NK-92 treated with Interleukin-12 subunit alpha and Interleukin-12 subunit beta, amount 100 ng/mL, for 24 hours (cell line): Measurements from ENCODE around the gene ANKS1B.

Source experiments
- DNase-seq: peaks from one replicate; lab custom pipeline; 2025; lab: John Stamatoyannopoulos, UW

Gene ANKS1B

DNA sequence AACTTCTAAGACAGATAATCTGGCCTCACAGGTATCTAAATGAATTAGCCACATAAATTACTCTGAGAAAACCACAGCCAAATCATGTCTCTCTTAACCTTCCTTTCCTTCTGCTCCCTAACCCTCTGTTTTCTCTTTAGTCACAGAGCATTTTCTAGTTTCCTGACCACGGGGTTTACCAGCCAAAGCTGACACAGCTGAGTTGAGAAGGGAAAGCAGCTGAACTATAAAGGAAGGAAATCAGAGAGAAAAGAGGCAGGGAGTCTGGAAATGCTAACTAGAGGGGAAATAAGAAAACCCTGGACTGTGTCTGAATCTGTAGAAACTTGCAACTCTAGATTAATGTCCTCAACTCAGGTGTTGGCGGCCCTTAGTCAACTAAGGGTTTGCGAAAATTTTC is 24.4 kb downstream of the ANKS1B start:
- no peak for DNase-seq

GRCh38 chr12:99959549-99960170 is 25.1 kb downstream of the ANKS1B start:
- DNase-seq, result no peak

DNA sequence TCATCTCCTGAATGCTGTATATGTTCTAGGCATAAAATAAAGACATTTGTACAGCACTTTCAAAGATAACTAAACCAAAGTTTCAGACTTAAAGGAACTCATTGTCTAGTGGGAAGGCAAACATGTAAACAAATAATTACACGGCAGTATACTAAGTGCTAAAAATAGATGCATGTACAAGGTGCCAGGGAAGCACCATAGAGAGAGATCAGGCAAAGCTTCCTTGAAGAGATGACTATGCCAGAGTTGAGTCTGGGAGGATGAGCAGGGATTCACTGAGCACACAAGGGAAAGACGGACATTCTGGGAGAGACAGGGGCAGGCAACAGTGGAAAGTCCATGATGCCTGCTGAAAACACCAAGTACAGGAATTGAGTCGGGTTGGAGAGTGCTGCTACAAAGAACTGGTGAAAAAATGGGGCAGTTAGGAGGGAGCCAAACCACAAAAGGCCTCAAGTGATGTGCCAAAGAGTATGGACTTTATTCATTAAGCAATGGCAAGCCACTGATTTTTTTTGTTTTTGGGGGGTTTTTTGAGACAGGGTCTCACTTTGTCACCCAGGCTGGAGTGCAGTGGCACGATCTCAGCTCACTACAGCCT is 26.8 kb downstream of the ANKS1B start:
- no peak for DNase-seq

DNA sequence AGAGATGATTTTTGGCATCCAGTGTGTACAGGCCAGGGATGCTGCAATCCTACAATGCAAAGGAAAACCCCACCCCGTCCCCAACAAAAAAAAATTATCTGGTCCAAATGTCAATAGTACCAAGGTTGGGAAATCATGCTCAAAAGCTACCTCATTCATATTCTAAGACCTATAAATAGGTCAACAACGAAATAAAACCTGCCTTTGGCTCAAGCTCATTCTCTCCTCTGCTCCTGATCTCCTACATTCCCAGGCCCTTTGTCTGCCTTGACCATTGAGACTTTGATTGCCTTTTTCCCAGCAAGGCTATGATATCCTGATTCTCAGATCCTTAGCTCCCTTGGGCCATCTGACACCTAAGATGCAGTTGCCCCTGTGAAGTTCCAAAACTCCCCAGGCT is 30.0 kb downstream of the ANKS1B start:
- DNase-seq, result no peak

DNA sequence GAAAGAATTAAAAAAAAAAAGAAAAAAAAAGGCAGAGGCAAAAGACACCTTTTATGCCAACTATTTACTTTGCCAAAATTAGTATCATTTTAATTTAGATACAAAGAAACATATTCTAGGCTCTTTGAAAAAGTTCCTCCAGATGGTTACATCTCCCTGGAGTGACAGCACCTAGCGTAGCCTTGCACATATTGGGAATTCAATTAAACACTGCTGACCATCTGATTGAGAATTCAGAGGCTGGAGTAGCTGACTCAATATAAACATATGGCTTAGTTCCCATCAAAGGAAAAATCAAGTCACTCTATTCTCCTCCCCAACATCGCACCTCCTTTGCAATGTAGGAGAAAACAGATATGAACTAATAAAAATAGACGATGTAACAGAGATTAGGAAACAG is 36.4 kb downstream of the ANKS1B start:
- DNase-seq, result no peak

DNA sequence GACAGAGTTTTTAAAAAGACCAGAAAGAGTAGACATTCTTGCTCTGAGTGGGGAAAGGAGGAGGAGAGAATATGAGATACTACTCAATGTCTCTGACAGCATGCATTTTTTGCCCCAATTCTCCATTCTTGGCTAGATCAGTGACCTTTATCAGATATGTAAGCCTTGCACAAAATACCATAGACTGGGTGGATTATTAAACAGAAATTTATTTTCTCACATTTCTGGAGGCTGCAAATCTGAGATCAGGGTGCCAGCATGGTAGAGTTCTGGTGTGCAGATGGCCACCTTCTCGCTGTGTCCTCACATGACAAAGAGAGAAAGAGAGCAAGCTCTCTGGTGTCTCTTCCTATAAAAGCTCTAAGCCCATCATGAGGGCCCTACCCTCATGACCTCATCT is 38.6 kb downstream of the ANKS1B start:
- no peak for DNase-seq

GRCh38 chr12:99935608-99936007 is 49.1 kb downstream of the ANKS1B start:
- no peak for DNase-seq

- DNase-seq, result no peak
These were observed 58.1 kb downstream of the ANKS1B start for GRCh38 chr12:99926511-99927169.

- no peak for DNase-seq
These were observed 64.3 kb downstream of the ANKS1B start for GRCh38 chr12:99920353-99920960.

DNA sequence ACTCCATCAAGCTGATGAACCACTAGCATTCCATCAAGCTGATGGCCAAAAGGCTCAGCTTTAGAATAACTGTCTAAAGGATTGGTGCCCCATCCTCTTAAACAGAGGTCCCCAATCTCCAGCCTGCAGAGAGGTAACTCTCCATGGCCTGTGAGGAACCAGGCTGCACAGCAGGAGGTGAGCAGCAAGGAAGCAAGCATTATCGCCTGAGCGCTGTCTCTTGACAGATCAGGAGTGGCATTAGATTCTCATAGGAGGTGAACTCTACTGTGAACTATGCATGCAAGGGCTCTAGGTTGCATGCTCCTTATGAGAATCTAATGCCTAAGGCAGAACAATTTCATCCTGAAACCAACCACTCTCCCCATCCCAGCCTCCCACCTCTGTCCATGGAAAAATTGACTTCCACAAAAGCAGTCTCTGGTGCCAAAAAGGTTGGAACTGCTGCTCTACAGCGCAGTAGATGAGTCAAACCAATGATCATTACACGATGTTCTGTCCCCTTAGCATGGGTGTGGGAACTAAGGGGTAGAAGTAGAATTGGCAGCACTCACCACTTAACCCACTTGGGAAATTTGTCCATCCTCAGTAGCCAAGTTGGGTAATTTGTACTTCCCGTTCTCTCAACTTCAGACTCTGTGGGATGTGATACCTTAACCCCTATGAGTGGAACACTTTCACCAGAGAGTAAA is 66.9 kb downstream of the ANKS1B start:
- no peak for DNase-seq

GRCh38 chr12:99916555-99916954 is 68.2 kb downstream of the ANKS1B start:
- no peak for DNase-seq

DNA sequence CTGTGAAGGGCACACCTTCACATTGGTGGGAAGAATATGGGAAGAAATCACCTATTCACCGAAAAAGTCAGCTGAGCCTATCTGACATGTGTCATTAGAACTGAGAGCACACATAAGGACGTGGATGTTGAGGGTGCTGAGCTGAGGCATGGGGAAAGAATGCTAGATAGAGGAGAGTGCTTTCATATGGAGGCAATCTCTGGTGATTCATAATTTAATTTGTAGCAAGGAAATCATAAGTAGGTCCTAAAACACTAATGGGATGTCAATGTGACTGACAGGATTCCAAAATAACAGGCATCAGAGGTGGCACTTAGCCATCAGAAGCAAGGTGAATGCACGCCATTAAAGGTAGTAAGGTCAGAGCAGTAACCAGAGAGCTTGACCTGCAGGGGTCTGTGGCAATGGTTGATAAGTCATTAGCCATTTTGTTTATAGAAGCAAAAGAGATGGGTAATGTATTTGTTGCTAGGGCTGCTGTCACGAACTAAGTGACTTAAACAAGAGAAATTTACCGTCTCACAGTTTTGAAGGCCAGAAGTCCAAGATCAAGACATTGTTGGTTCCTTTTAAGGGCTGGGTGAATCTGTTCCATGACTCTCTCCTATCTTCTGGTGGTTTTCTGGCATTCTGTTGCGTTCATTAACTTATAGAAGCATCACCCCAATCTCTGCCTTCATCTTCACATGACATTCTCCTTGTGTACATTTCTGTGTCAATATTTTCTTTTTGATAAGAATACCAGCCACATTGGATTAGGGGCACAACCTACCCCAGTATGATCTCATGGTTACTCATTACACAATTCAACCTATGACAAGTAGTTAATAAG is 69.3 kb downstream of the ANKS1B start:
- no peak for DNase-seq

DNA sequence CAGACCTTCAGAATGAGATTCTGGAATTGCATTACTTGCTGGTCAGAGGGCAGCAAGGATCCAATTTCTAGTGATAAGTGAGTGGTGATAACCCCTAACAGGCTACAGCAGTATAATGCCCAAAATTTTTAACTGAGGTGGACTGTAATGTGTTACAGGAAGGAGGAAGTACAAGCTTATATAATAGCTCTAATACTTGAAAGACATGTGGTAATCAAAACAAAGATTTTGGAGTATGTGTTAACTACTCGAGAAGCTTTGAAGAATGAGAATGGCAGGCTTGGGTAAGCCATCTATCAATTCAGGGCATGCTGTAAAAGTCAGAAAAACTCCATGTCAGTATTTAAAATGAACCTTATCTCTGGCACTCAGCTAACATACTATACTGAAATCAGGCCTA is 70.5 kb downstream of the ANKS1B start:
- DNase-seq, result no peak

DNA sequence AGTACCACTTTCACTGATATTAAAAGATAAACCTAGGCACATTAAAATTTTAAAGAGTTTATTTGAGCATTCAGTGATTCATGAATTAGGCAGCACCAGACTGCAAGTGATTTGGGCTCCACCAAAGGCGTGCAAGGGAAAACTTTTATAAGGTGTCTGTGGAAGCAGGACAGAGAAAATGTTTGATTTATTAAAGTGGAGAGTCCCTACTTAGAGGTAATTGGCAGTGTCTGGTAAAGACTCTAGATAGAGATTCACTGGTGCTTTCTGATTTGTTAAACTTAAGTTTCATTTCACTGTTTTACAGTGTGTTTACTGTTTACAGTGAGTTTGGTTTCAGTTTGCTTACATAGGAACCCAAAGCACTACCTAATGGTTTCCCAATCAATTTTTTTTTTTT is 72.8 kb downstream of the ANKS1B start:
- DNase-seq, result no peak

DNA sequence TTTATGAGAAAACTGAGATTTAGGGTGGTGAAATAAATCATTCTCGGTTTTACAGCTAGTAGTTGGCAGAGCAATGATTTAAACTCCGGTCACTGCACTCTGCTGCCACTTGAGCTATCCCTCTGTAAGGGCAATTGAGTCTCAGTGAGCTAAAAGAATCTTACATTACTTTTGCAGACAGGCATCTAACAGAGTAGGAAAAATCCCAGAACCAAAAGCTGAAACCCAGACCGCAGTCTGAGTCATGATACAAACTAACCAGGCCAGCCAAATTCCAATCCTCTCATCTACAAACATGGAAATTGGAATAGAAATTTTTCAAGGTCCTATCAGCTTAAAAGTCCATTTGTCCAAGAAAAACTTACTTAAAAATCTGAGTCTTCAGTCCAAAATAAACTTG is 73.7 kb downstream of the ANKS1B start:
- DNase-seq, result no peak

DNA sequence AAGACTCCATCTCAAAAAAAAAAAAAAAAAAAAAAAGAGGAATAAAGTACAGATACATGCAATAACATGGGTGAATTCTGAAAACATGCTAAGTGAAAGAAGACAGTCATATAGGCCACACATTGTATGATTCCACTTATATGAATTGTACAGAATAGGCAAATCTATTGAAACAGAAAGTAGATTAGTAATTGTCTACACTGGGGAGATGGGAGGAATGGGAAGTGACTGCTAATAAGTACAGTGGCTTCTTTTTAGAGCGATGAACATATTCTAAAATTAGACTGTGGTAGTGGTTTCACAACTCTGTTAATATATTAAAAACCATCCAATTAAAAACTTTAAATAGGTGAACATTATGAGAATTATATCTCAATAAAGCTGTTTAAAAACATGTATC is 74.4 kb downstream of the ANKS1B start:
- DNase-seq, result no peak

DNA sequence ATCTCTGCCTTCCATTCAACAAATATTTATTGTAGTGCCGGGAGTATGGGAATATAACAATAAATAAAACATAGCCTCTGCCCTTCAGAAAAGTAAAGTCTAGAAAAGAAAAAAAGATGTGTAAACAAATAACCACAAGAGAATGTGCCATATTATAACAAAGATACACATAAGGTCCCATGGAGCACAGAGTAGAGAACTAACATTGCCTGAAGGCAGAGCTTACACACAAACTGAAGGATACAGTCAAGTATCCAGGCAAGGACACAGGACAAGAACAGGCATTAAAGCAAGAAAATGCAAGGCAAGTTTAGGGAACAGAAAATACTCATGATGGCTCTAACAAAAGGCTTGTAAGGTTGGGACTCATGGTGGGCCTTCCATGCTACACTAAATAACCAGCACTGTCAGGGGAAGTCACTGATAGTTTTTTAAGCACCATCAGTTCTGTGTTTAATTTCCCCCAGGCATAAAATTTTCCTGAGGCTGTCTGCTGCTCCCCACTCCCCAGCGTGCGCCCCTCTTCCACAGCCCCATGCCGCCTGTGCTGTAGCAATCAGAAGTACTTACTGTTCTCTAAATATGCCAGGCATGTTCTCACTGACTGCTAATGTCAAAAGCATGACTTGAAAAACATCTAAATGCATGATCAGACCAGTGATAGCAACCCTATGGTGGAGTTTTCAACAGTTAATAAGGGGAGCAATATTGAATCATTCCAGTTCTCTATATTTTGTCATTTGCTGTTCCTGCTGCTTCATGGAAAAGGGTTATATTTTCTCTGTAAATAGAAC is 77.8 kb downstream of the ANKS1B start:
- no peak for DNase-seq

- DNase-seq, result no peak
These were observed 83.6 kb downstream of the ANKS1B start for GRCh38 chr12:99901181-99901580.

- no peak for DNase-seq
These were observed 86.1 kb downstream of the ANKS1B start for GRCh38 chr12:99898645-99899044.

DNA sequence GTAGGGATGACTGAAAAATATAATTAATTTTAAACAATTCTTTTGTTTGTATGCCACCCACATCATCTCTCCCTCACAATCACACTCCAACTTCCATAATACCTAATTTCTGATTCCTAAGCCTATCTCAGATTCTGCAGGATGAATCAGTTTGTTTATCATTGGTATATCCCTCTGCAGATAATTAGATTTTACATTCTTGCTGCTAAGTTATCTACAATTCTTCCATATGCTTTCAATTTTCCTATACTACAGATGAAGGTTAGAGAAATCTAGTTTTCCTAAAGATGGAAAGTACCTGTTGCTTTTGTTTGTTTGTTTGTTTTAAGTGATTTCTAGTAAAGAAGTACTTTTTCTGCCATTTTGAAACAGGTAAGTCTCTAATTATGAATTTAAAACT is 105.3 kb downstream of the ANKS1B start:
- DNase-seq, result no peak

GRCh38 chr12:99875081-99875480 is 109.7 kb downstream of the ANKS1B start:
- no peak for DNase-seq
